ENCODE results near the gene ITIH4.
"Not testable (repeated sequence)": the region's sequence is repeated elsewhere in the genome, so short reads cannot be mapped to it uniquely, and the experiment has no call there.

Gene ITIH4

DNA sequence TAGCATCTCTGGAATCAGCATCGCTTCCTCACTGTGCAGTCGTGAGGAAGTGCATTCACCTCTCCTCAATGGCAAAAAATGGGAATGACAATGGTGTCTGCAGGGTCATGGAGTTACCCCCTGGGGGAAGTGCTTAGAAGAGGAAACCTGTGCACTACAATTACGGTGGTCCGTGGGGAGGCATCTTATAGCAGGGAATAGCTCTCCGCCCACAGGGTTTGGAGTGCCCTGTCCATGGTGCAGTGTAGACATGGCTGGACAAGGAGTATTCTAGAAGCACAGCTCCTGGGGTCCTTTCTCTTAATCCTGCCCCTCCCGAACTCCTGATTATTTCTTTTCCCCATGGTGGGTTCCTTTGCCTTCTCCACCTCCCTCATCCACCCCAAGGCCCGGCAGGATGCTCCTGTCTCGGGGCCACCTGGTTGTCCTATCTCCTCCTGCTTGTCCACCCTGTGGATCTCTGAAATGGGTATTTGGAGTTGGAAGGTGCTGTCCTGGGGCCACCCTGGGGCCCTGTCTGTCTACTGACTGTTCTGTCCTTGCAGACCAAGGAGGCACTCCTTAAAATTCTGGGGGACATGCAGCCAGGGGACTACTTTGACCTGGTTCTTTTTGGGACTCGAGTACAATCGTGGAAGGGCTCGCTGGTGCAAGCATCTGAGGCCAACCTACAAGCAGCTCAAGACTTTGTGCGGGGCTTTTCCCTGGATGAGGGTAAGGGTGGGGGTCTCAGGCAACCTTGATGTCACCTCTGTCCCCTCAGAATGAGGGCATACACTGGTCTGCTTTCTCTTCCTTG is 47.9 kb downstream of the ITIH4 start:
- no peak for DNase-seq

DNA sequence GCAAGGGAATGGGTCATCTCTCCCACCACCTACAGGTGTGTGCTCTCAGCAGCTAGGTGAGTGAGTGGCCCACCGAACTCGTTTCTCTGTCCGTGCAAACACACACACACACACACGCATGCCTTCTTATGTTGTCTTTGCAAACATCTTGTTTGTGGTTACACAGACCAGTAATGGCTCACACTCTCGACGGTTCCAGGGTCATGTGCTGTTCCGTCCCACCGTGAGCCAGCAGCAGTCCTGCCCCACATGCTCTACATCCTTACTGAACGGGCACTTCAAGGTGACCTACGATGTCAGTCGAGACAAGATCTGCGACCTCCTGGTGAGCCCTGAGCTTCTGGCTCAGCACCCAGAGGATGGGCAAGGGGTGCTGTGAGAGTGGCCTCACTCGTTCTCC is 48.7 kb downstream of the ITIH4 start:
- DNase-seq: no peak

DNA sequence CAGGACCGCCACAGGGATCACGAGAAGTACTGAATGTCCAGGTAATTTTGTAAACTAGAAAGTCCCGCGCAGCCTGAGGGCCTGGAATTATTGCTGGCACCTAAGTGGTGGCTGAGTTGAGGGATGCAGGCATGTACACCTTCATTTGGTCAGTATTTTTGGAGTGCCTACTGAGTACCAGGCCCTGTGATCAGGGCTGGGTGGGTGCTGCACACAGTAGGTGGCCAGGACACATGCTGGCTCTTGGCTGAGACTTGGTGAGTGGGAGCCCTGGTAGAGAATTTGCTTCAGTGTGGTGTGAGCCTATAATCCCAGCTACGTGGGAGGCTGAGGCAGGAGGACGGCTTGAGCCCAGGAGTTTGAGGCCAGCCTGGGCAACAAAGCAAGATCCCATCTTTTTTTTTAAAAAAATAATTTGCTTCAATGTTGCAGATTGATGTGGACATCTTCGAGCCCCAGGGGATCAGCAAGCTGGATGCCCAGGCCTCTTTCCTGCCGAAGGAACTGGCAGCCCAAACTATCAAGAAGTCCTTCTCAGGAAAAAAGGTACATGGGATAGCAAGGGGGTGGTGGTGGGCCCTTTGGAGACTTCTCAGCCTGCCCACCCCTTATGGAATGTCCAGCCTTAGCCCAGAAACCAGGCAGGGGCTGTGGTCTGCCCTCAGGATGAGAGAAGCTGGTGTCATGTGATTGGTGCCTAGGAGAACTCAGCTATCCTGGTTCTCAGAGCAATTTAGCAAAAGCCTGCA is 50.5 kb downstream of the ITIH4 start:
- DNase-seq: no peak

DNA sequence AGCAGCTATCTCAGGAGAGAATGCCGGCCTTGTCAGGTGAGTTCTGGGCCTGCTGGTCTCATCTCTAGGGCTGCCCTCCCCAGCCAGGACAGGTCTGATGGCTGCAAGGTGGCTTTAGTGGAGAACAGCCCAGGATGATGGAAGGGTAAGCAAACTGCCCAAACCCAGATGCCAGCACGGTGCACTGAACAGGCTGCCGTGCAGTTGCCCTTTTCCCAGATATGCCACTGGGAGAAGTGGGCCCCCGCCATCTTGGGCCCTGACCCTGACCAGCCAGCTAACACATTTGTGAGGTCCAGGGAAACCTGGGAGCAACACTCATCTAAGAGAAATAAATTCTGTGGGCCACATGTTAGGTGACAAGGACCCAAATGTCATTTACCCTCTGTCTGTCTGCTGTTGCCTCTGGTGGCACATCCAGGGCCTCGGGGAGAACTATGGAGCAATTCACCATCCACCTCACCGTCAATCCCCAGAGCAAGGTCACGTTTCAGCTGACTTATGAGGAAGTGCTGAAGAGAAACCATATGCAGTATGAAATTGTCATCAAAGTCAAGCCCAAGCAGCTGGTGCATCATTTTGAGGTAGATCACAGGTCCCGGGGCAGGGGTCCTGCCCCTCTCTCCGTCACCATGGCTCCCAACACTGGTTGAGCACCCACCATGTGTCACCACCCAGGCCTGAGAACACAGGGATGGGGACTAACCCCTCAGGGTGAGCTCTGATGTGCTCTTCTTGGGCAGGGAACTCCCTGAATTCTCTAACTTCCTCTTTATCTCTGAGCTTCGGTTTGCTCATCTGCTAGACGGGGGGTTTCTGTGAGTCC is 51.2 kb downstream of the ITIH4 start:
- no peak for DNase-seq

DNA sequence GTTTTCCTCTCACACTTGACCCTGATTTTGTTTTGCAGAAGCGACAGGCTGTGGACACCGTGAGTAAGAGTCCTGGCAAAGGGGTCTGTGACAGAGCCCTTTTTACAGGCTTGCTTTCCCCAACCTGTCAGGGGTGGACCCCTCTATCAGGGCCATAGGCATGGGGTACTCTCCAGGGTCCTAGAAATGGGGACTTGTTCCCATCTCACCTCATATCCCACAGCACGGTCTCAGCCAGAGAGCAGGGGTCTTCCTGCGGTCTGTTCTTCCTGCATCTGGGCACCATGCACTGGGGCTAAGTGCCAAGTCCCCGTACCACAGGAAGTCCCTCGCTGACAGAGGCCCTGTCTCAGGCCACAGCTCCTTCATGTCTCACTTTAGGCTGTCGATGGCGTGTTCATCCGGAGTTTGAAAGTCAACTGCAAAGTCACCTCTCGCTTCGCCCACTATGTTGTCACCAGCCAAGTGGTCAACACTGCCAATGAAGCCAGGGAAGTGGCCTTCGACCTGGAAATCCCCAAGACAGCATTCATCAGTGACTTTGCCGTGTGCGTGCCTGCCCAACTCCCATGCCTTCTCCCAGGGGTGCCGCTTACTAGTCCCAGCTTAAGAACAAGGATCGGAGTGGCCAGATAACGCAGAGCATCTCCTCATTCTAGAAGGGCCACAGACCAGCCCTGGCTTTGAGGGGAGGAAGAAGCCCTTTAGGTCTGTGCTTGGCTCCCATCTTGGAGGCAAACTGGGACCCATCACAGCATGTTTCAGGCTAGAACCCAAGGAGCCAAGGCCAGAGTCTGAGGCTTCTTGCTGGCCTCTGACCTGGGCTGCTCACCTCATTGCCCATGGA is 52.3 kb downstream of the ITIH4 start:
- DNase-seq: no peak

DNA sequence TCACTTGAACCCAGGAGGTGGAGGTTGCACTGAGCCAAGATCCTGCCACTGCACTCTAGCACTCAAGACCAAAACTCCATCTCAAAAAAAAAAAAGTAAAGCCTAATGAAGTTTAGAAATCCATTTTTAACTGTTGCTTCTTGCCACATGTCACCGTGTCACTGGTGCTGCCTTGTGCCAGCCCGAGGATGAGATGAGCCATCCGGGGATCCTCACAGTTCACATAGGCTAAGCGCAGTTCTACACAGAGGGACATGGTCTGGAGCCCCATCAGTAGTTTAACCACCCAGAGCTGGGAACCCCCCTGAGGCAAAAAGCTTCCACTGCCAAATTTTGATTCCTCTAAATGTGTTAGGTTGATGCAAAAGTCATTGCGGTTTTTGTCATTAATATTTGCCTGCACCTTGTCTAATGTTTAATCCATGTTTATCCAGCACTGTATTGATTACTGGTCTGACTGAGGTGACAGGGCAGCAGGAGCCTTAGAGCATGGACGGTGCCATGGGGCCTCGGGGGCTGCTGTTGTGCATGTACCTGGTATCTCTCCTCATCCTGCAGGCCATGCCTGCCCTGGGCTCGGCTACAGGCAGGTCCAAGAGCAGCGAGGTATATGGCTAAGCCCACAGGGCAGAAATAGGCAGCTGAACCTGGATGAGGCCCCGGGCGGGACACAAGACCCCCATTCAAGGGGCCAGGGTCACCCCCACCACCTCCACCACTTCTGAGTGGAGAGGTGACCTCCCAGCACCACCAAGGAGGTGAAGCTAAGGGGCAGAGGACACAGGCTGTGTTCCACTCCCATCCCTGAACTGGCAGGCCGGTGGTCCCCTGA is 53.1 kb downstream of the ITIH4 start, which contains the start of gene ITIH1:
Gene ITIH1 (plus strand): TSS at position 473 of the 832 bp plus-strand sequence. CDS start 17 bp downstream, at position 490.
- no peak for DNase-seq

DNA sequence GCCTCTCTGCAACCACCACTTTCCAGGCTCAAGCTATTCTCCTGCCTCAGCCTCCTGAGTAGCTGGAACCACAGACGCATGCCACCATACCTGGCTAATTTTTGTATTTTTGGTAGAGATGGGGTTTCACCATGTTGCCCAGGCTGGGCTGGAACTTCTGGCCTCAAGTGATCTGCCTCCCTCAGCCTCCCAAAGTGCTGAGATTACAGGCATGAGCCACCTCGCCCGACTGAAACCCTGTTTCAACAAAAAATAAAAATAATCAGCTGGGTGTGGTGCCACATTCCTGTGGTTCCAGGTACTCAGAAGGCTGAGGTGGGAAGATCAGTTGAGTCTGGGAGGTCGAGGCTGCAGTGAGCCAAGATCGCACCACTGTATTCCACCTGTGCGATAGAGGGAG is 54.0 kb downstream of the ITIH4 start:
- DNase-seq: not testable (repeated sequence)

DNA sequence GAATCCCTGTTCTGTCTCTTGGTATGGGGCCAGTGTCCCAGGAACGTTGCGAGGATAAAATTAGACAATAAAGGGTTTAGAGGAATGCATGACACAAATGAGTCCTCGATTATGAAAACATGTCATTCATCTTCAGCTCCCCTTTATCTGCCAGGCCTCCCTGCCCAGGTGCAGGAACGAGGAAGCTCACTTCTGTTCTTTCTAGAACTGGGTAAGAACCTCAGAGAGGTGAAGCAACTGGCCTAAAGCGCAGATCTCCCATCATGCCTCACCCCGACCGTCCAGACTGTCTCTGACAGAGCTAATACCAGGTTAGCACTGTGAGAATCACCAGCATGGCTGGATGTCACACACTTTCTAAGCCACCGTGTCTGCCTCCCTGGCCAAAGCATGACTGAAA is 54.6 kb downstream of the ITIH4 start:
- no peak for DNase-seq

DNA sequence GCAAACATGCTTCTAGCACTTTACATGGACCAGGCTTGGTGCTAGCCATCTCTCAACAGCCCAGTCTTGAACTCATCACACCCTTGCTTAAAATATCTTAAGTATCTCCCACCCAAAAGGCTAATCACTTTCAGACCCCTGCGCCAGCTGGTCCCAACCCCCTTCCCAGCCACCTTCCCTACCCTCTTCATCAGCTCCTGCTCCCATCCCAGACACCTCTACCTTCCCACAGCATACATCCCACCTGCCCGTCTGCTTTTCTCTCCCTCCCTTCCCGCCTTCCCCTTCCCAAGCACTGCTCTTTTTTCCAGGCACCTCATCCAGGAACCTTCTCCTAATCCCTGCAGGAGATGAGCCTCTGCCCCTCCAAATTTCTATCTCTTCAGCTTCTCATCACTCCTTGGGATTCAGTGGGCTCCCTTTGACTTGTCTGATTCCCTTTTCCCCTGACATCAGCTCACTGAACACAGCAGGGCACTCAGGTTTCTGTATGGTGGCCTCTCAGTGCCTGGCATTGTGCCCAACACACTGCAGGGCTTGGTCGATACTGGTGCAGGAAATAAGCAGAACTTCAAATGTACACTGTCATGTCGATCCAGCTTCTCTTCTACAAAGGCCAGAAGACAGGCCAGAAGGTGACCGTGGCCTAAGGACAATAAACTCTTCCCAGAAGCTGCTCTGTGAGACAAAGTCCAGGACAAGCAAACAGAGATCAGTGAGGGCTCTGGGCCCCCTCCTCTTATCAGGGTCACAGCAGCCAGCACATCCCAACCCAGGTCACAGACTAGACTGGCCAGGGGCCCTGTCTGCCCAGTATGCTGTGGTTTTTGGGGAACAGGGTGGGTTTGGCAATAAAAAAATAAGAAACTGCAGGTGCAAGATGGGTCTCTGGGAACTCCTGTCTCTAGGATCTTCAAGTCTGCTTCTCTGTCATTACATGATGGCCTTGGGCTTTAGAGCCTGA is 55.3 kb downstream of the ITIH4 start:
- DNase-seq: no peak

DNA sequence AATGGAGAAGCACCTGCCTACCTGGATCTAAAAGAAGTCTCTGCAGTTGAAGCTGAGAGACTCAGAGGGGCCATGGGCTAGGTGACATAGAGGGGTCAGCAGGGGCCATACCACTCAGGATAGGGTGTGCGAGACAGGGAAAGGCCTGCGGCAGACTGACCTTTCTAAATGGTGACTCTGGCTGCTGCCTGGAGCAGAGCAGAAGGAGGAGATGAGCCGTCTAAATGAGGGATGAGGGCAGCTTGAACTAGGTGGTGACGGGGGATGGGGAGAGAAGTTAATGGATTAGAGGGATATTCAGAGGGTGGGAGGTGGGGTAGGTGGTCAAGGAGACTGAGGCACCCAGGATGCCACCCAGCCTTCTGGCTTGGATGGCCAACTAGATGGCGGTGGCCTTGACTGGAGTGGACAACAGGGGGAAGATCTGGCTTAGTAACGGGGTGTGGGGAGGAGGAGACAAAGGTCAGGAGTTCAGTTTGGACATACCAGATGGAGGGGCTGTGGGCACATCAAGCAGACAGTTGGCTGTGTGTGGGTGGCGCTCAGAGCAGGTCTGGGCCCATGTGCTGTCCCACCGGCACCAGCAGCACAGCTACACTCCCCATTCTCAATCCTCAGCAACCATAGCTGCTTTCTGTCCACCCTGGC is 56.3 kb downstream of the ITIH4 start:
- no peak for DNase-seq

DNA sequence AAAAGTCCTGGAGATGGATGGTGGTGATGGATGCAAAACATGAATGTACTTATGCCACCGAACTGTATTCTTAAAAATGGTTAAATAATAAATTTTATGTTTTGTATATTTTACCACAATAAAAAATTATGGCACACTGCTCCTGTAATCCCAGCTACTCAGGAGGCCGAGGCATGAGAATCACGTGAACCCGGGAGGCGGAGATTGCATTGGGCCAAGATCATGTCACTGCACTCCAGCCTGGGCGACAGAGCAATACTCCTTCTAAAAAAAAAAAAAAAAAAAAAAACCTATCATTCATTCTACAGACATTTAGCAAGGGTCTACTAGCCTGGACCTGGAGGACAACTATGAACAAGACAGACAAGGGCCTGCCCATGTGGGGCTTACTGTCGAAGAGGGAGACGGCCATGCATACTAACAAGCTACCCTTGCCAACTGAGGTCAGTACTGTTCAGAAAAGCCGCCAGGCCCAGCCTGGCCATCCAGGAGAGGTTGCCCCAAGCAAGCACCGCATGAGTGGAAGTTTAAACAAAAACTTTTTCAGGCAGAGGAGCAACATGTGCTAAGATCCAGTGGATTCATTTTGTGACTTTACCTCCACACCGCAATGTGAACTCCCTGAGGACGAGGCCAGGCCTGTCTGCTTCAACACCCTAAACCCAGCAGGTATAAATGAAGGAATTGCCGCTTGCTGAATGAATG is 57.0 kb downstream of the ITIH4 start:
- DNase-seq: no peak

DNA sequence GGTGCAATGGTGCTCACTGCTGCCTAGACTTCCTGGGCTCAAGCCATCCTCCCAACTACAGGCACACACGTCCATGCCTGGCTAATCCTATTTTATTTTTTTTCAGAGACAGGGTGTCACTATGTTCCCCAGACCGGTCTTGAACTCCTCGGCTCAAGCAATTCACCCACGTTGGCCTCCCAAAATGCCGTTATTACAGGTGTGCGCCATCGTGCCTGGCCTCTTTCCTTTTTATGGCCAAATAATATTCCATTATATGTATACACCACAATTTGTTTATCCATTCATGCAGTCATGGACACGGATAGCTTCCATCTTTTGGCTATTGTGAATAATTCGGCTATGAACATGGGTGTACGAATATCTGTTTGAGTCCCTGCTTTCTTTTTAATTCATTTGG is 58.8 kb downstream of the ITIH4 start:
- DNase-seq: no peak

DNA sequence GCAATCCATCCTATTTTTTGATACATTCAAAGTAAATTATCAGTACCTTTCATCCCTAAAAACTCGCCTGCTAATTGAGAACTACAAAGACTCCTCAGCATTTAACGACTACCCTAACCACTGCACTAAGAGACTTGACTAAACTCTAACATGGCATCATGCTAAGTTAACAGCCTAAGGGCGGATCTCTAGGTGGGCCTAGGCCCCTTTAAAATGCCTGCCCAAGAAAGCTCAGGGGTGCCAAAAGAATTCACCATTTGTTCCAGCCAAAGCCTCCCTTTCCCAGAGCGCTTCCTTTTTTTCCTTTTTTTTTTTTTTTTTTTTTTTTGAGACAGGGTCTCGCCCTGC is 59.2 kb downstream of the ITIH4 start:
- DNase-seq: no peak

DNA sequence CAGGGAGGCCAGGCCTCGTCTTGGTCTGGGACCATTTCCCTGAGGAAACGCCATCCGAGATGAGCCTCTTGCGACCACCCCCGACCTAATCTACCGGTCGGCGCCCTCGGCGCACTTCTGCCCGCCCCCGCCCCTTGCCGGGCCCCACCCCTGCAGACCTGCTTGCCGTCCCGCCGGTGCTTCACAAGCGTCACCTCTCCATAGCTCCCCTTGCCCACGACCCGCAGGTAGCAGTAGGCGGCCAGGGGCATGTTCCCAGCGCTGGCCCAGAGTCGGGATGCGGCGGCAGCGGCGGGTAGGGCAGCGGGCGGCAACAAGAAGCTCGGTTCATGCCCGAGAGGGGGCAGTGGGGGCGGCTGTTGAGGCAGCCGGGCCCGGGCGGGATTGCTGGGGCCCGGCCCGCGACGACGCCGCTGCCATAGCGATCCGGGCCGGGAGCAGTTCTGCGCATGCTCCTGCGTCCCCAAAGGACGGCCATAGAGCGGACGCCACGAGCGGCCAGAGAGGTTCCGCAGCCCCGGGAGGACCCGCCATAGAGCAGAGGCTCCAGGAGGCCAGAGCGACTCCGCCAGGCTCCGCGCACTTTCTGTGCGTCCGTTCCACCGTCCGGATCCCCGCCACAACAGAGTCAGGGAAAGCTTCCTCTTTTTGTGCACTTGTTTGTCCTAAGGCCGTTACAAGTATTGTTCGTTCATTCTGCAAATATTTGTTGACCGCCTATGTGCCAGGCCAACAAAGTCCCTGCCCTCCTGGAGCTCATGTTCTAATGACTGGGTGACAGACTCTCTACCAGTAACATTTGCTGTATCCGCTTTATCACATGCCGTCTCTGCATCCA is 59.8 kb downstream of the ITIH4 start, which contains the start of gene NEK4:
Gene NEK4 (minus strand): TSS at position 445 of the 838 bp plus-strand sequence. CDS start 194 bp downstream, at position 251.
- peak; percentile 97 for DNase-seq

DNA sequence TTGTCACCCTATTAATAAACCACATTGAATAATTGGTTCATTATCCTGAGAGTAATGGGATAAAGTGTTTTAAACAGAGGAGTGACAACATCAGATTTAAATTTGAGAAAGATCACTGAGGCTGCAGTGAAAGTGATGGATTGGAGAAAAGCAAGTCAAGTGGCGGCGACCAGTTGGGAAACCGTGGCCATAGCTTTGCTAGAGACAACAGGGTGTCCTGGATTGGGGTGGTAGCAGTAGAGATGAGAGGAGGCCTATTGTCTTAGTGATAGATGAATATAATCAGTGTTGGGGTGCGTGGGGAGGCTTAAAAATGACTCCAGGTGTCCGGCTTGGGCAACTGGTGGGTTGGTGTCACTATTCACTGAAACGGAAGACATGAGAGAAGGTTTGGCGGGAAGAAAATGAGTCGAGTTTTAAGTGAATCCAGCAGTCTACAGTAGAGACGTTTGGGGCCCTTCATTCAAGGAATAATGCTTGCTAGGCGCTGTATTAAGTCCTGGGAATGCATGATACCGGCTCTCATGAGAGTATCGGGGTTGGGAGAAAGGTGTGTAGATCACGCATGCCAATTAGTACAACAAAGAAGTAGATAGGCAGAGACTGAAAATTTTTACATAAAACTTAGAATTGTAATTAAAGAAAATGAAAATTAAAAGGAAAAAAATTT is 60.6 kb downstream of the ITIH4 start:
- DNase-seq: peak; percentile 25

DNA sequence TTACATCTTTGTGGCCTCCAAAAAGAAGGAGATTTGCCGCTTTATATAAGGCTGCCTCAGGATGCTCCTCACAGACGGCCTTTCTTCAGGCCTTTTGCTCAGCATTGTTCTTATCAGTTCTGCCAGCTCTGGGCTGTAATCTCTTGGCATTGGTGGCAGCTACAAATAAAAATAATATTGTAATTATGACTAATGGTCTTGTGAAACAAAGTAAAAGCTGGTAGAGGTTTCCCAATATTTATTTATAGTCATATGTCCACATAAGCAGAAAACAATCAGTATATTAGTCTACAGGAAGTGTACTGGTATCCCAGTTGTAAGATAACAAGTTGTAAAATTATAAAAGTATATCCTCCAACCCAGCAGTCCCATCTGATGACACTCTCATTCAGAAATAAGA is 67.0 kb downstream of the ITIH4 start:
- no peak for DNase-seq

All from right kidney (tissue), 1 donor.